ENCODE data around the gene PRDM4. TPM values are rescaled to one million over a fixed set of nuclear protein-coding genes. Genes with fewer than 3 reads are reported as not detected.

The PRDM4 gene
- total and polyA plus RNA-seq, 2 donors (not counting 3 experiments of a cell fraction or from before 2014, with no cell fraction given), result 25.6 to 36.8 TPM

- dilution Hi-C loops (cut with MboI; ENCODE audit: extremely low pct_ligation_motif_present, low sequenced_read_pairs) (no loop called here), intact Hi-C loops (cut with micrococcal nuclease) (no loop called here)
- no peaks in the 10 kb centered on the region for H3K27me3 ChIP-seq (ENCODE audit: control insufficient read depth in 2 of 2, insufficient read depth in 2 of 2, low read length in 2 of 2)
- H4K20me1 ChIP-seq (replicated peaks; ENCODE audit: control insufficient read depth, extremely low read depth, insufficient read depth, low read length), result no peaks in the 10 kb centered on the region
- no peak for TF ChIP-seq EZH2 (IDR thresholded peaks at IDR 0.05; ENCODE audit: borderline replicate concordance, low read depth, low read length, severe bottlenecking)
- TF ChIP-seq MYC (IDR thresholded peaks at IDR 0.05; ENCODE audit: low read depth, low read length), result no peak
- TF ChIP-seq POLR2AphosphoS5 (IDR thresholded peaks at IDR 0.05; ENCODE audit: insufficient read depth, low read depth, low read length), result no peak
- TF ChIP-seq CTCF (IDR thresholded peaks at IDR 0.05; ENCODE audit: extremely low read depth in 1 of 2, insufficient read depth in 1 of 2, low read depth in 1 of 2, low read length in 2 of 2), result no peak
- TF ChIP-seq POLR2A (IDR thresholded peaks at IDR 0.05; ENCODE audit: low read depth, low read length), result no peak
- no peak for TF ChIP-seq JUN (IDR thresholded peaks at IDR 0.05; ENCODE audit: borderline replicate concordance, insufficient read depth, insufficient read length, low read depth)
- TF ChIP-seq MAX (IDR thresholded peaks at IDR 0.05; ENCODE audit: insufficient read depth, insufficient read length), result no peak
- TF ChIP-seq GATA2 (IDR thresholded peaks at IDR 0.05; ENCODE audit: insufficient read depth, insufficient read length, low read depth, low read length), result no peak
- CTCF ChIA-PET, result no interaction called here
- POLR2A ChIA-PET, result no interaction called here
- BruUV-seq (replicated peaks), result no TSS peak
- H3K9ac ChIP-seq (replicated peaks; ENCODE audit: extremely low read depth, insufficient read depth, low read length), result no peak overlapping the region
- DNase-seq (ENCODE audit: low read depth, low spot score) (no peak), FAIRE-seq (no peak)
- no peak overlapping the region for H3K4me2 ChIP-seq (ENCODE audit: insufficient read depth, low read length)
- no peak overlapping the region for H2AFZ ChIP-seq (ENCODE audit: low read depth, low read length)
- no peaks in the 10 kb centered on the region for H3K4me1 ChIP-seq (ENCODE audit: control insufficient read depth, extremely low read depth, insufficient read depth, low read length)
- H3K27ac ChIP-seq (ENCODE audit: insufficient read depth, low read depth, low read length), result no peak overlapping the region
- H3K36me3 ChIP-seq (ENCODE audit: control insufficient read depth in 2 of 2, extremely low read depth in 1 of 2, insufficient read depth in 2 of 2, low read length in 2 of 2), result no peaks in the 10 kb centered on the region
- no peak overlapping the region for H3K4me3 ChIP-seq (replicated peaks in 1 of 3; ENCODE audit: insufficient read depth in 1 of 3, low read depth in 1 of 3, low read length in 3 of 3)
- H3K79me2 ChIP-seq (ENCODE audit: control insufficient read depth, insufficient read depth, low read length), result no peaks in the 10 kb centered on the region
- no peaks in the 10 kb centered on the region for H3K9me1 ChIP-seq (replicated peaks; ENCODE audit: control insufficient read depth, extremely low read depth, insufficient read depth, low read length)
- H3K9me3 ChIP-seq (replicated peaks; ENCODE audit: control insufficient read depth, insufficient read depth, low read length), result no peaks in the 10 kb centered on the region
Observed at GRCh38 chr12:107805488-107806180, 44.7 kb upstream of the PRDM4 start.
